ENCODE results near the gene MYB. TPM values are rescaled to one million over a fixed set of nuclear protein-coding genes. Genes with fewer than 3 reads are reported as not detected.

Gene MYB
- total RNA-seq, 1 experiment from 2014 or later, result 3.7 TPM

GRCh38 chr6:135165031-135165430 lies 16.1 kb upstream of the MYB start:
- Histone ChIP-seq H3K4me2 (ENCODE audit: low read length) (no peak overlapping the region), H3K79me2 (ENCODE audit: insufficient read depth, low read length) (no peaks in the 10 kb centered on the region), H3K9me3 (ENCODE audit: control insufficient read depth in 1 of 2, insufficient read depth in 1 of 2, low read depth in 1 of 2, low read length in 2 of 2) (no peaks in the 10 kb centered on the region), H3K36me3 (ENCODE audit: control insufficient read depth in 1 of 2, insufficient read depth in 2 of 2, low read length in 2 of 2) (no peaks in the 10 kb centered on the region), H3K9ac (ENCODE audit: low read length) (no peak overlapping the region), H3K9me2 (ENCODE audit: insufficient read depth) (no peaks in the 10 kb centered on the region), H4K20me1 (ENCODE audit: insufficient read depth) (no peaks in the 10 kb centered on the region), H2AFZ (ENCODE audit: low read depth, low read length, poor library complexity, severe bottlenecking) (no peak overlapping the region), H3K27me3 (ENCODE audit: insufficient read depth, low read length) (no peaks in the 10 kb centered on the region), H3K27ac (ENCODE audit: low read depth, low read length) (no peak overlapping the region), H3K4me3 (replicated peaks in 1 of 2; ENCODE audit: low read depth in 1 of 2, low read length in 2 of 2) (no peak overlapping the region), H3K4me1 (ENCODE audit: control insufficient read depth in 1 of 2, insufficient read depth in 2 of 2, low read length in 2 of 2) (peaks cover 0 to 6% of the 10 kb centered on the region in 2 experiments; a peak in 2 of 4 replicates)
- DNase-seq (ENCODE audit: low read depth, low spot score), result no peak
- ATAC-seq, result no peak
- BruUV-seq (replicated peaks), result no TSS peak
- ChIA-PET POLR2A (no interaction called here), CTCF (no interaction called here), RAD21 (ENCODE audit: low non-redundant PET in 1 of 2, low total read pairs in 2 of 2, uncharacterized antibody in 2 of 2, unreplicated experiment in 2 of 2) (no interaction called here)
- TF ChIP-seq, protein P1, sequence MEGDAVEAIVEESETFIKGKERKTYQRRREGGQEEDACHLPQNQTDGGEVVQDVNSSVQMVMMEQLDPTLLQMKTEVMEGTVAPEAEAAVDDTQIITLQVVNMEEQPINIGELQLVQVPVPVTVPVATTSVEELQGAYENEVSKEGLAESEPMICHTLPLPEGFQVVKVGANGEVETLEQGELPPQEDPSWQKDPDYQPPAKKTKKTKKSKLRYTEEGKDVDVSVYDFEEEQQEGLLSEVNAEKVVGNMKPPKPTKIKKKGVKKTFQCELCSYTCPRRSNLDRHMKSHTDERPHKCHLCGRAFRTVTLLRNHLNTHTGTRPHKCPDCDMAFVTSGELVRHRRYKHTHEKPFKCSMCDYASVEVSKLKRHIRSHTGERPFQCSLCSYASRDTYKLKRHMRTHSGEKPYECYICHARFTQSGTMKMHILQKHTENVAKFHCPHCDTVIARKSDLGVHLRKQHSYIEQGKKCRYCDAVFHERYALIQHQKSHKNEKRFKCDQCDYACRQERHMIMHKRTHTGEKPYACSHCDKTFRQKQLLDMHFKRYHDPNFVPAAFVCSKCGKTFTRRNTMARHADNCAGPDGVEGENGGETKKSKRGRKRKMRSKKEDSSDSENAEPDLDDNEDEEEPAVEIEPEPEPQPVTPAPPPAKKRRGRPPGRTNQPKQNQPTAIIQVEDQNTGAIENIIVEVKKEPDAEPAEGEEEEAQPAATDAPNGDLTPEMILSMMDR (IDR thresholded peaks at IDR 0.05 in 2 of 3, conservative IDR thresholded peaks at IDR 0.05 in 1 of 3; ENCODE audit: borderline replicate concordance in 1 of 3, insufficient read depth in 1 of 3, low read depth in 2 of 3, low read length in 2 of 3), result no peak
- TF ChIP-seq REST (IDR thresholded peaks at IDR 0.05; ENCODE audit: low read depth), result no peak
- TF ChIP-seq POLR2AphosphoS5 (IDR thresholded peaks at IDR 0.05; ENCODE audit: low read depth, low read length), result no peak
- no peak for TF ChIP-seq EGR1 (IDR thresholded peaks at IDR 0.05; ENCODE audit: low read depth)
- TF ChIP-seq EZH2 (IDR thresholded peaks at IDR 0.05), result no peak
- no peak for TF ChIP-seq ZFX (IDR thresholded peaks at IDR 0.05)
- TF ChIP-seq ELF1 (IDR thresholded peaks at IDR 0.05; ENCODE audit: borderline replicate concordance, low read depth), result no peak
- TF ChIP-seq MAX (IDR thresholded peaks at IDR 0.05), result no peak
- no peak for TF ChIP-seq FOSL1 (IDR thresholded peaks at IDR 0.05; ENCODE audit: low read depth)
- TF ChIP-seq SP1 (IDR thresholded peaks at IDR 0.05; ENCODE audit: low read depth), result no peak
- TF ChIP-seq CBX3 (IDR thresholded peaks at IDR 0.05; ENCODE audit: low read depth), result no peak
- TF ChIP-seq SRF (IDR thresholded peaks at IDR 0.05; ENCODE audit: low read depth), result no peak
- no peak for TF ChIP-seq JUND (IDR thresholded peaks at IDR 0.05)
- TF ChIP-seq, protein P2, sequence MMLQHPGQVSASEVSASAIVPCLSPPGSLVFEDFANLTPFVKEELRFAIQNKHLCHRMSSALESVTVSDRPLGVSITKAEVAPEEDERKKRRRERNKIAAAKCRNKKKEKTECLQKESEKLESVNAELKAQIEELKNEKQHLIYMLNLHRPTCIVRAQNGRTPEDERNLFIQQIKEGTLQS (IDR thresholded peaks at IDR 0.05), result no peak
- TF ChIP-seq CEBPB (IDR thresholded peaks at IDR 0.05; ENCODE audit: low read depth), result no peak
- no peak for TF ChIP-seq SIN3A (IDR thresholded peaks at IDR 0.05; ENCODE audit: low read depth)
- TF ChIP-seq RAD21 (IDR thresholded peaks at IDR 0.05; ENCODE audit: low read depth), result no peak
- intact Hi-C loops (cut with micrococcal nuclease), result no loop called here
